HepG2 (cell line): ENCODE data around the gene TP53TG5. TPM values are rescaled to one million over a fixed set of nuclear protein-coding genes. Genes with fewer than 3 reads are reported as not detected.

Experiments used
- ARID4A ChIP-seq: sonication (generic); formaldehyde crosslinking; IDR thresholded peaks from 2 replicates; pipeline ENCODE4 v1.5.0; 2020; ENCODE audit warnings: mild to moderate bottlenecking, missing genetic modification reagents, borderline replicate concordance
- ASH2L ChIP-seq: fragments of 300-600, 200-600 bp; sonication (generic); IDR thresholded peaks from 2 replicates; pipeline ENCODE4 v1.7.0; 2017; ENCODE audit warnings: low read depth, mild to moderate bottlenecking, moderate library complexity, mixed read lengths, low read length; ENCODE audit not compliant: insufficient read length
- DPF2 ChIP-seq: sonication (generic); formaldehyde crosslinking; IDR thresholded peaks from 2 replicates; pipeline ENCODE4 v1.4.0; 2020; ENCODE audit warnings: mild to moderate bottlenecking, low read depth, missing genetic modification reagents, borderline replicate concordance
- ELF1 ChIP-seq: sonication (generic); formaldehyde crosslinking; IDR thresholded peaks from 2 replicates; pipeline ENCODE4 v1.4.0; 2020; ENCODE audit warnings: missing genetic modification reagents
- HDAC2 ChIP-seq: sonication (generic); formaldehyde crosslinking; IDR thresholded peaks from 2 replicates; pipeline ENCODE4 v1.4.0; 2020; ENCODE audit warnings: missing genetic modification reagents
- IKZF5 ChIP-seq: IDR thresholded peaks from 2 replicates; pipeline ENCODE4 v1.6.1; 2018; ENCODE audit warnings: missing genetic modification reagents, mild to moderate bottlenecking, missing compliant biosample characterization
- MAX ChIP-seq: IDR thresholded peaks from 2 replicates; pipeline ENCODE4 v1.6.1; 2012; ENCODE audit warnings: inconsistent platforms
- NCOA2 ChIP-seq: sonication (generic); formaldehyde crosslinking; IDR thresholded peaks from 2 replicates; pipeline ENCODE4 v1.8.0; 2022; ENCODE audit warnings: inconsistent platforms
- PPARG ChIP-seq: conservative IDR thresholded peaks from 2 replicates; pipeline ENCODE4 v1.6.1; 2016; ENCODE audit warnings: missing biosample characterization, missing genetic modification reagents
- SALL1 ChIP-seq: sonication (generic); formaldehyde crosslinking; IDR thresholded peaks from 2 replicates; pipeline ENCODE4 v1.8.0; 2022; ENCODE audit warnings: mild to moderate bottlenecking, missing genetic modification reagents
- SAP130 ChIP-seq: IDR thresholded peaks from 2 replicates; pipeline ENCODE4 v1.6.1; 2016; ENCODE audit warnings: low read depth
- ZFP41 ChIP-seq: sonication (generic); formaldehyde crosslinking; IDR thresholded peaks from 2 replicates; pipeline ENCODE4 v1.4.0; 2020; ENCODE audit warnings: mild to moderate bottlenecking, missing genetic modification reagents, borderline replicate concordance
- ZMYM3 ChIP-seq: sonication (generic); formaldehyde crosslinking; IDR thresholded peaks from 2 replicates; pipeline ENCODE4 v1.5.1; 2020; ENCODE audit warnings: mild to moderate bottlenecking, missing genetic modification reagents
- ZNF329 ChIP-seq: sonication (generic); formaldehyde crosslinking; IDR thresholded peaks from 2 replicates; pipeline ENCODE4 v1.9.0; 2021; ENCODE audit warnings: low read depth, mild to moderate bottlenecking, missing genetic modification reagents
- ZNF430 ChIP-seq: sonication (generic); formaldehyde crosslinking; IDR thresholded peaks from 2 replicates; pipeline ENCODE4 v1.9.0; 2021; ENCODE audit warnings: mild to moderate bottlenecking, missing genetic modification reagents
- ZNF550 ChIP-seq: sonication (generic); formaldehyde crosslinking; IDR thresholded peaks from 2 replicates; pipeline ENCODE4 v1.4.0; 2020; ENCODE audit warnings: mild to moderate bottlenecking, missing genetic modification reagents, borderline replicate concordance
- ZNF557 ChIP-seq: sonication (generic); formaldehyde crosslinking; IDR thresholded peaks from 2 replicates; pipeline ENCODE4 v1.4.0; 2020; ENCODE audit warnings: missing genetic modification reagents
- ZNF737 ChIP-seq: sonication (generic); formaldehyde crosslinking; IDR thresholded peaks from 2 replicates; pipeline ENCODE4 v1.5.0; 2020; ENCODE audit warnings: missing genetic modification reagents, mild to moderate bottlenecking, borderline replicate concordance
- ZZZ3 ChIP-seq: sonication (generic); formaldehyde crosslinking; IDR thresholded peaks from 2 replicates; pipeline ENCODE4 v1.4.0; 2020; ENCODE audit warnings: missing genetic modification reagents, mild to moderate bottlenecking, borderline replicate concordance
- polyA plus RNA-seq, 8 experiments: library from polyadenylated mRNA; depleted of rRNA in 3 of 8; stranded (reverse) in 7 of 8; unstranded in 1 of 8; fragments of >200 nt; fragmentation: Illumina TruSeq in 4 of 8; extraction: Trizol in 4 of 8; gene quantifications; 2 replicates each; pipeline versions ENCODE4 v1.2.1 to v1.2.3, GENCODE V29; 2011 to 2016; ENCODE audit warnings: low read depth in 4 of 8, missing spikeins in 1 of 8, mixed read lengths in 1 of 8; ENCODE audit not compliant: insufficient read depth in 1 of 8
- total RNA-seq, 5 experiments: library from RNA; depleted of rRNA; stranded (reverse); fragments of >200 nt; fragmentation: Illumina TruSeq; extraction: Trizol; gene quantifications; 2 replicates each; pipeline ENCODE4 v1.2.3, GENCODE V29; 2016; ENCODE audit warnings: low read depth in 1 of 5
- TF ChIP-seq, protein P1 (sequence below): sonication (generic); formaldehyde crosslinking; IDR thresholded peaks from 2 replicates; pipeline ENCODE4 v1.5.0; 2020; ENCODE audit warnings: missing genetic modification reagents
- TF ChIP-seq, protein P2 (sequence below): sonication (generic); formaldehyde crosslinking; IDR thresholded peaks from 2 replicates; pipeline ENCODE4 v1.4.0; 2020; ENCODE audit warnings: missing genetic modification reagents, borderline replicate concordance

The TP53TG5 gene
- total and polyA plus RNA-seq, 2 of the 13 experiments (the other 11 are each of a cell fraction or from before 2014, with no cell fraction given): 0.11 TPM; not detected in 1

GRCh38 chr20:45358282-45359068 is 19.6 kb downstream of the TP53TG5 start (continued):
- 0 out of 2 replicates have a peak, but pooled peaks have one; percentile 34 for TF ChIP-seq ZNF550 (CRISPR knock-in tag)
- TF ChIP-seq ZNF737 (CRISPR knock-in tag): no peak
- TF ChIP-seq MAX: peak; percentile 88
- TF ChIP-seq ZNF557 (CRISPR knock-in tag): 0 out of 2 replicates have a peak, but pooled peaks have one; percentile 41
- TF ChIP-seq ARID4A (CRISPR knock-in tag): peak; percentile 65
- TF ChIP-seq, protein P1, sequence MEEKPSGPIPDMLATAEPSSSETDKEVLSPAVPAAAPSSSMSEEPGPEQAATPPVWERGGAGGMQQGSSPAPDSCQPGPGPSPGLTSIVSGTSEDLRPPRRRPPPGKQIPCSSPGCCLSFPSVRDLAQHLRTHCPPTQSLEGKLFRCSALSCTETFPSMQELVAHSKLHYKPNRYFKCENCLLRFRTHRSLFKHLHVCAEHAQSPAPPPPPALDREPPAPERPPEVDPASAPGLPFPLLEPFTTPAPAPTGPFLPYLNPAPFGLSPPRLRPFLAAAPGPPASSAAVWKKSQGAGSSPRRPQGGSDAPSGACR (CRISPR knock-in tag): peak; percentile 43
- peak; percentile 12; the same call in 1 of the 2 replicates for TF ChIP-seq ZNF430
- TF ChIP-seq, protein P2, sequence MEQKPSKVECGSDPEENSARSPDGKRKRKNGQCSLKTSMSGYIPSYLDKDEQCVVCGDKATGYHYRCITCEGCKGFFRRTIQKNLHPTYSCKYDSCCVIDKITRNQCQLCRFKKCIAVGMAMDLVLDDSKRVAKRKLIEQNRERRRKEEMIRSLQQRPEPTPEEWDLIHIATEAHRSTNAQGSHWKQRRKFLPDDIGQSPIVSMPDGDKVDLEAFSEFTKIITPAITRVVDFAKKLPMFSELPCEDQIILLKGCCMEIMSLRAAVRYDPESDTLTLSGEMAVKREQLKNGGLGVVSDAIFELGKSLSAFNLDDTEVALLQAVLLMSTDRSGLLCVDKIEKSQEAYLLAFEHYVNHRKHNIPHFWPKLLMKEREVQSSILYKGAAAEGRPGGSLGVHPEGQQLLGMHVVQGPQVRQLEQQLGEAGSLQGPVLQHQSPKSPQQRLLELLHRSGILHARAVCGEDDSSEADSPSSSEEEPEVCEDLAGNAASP (CRISPR knock-in tag): 0 out of 2 replicates have a peak, but pooled peaks have one; percentile 11
- peak; percentile 59 for TF ChIP-seq IKZF5 (CRISPR knock-in tag)
- TF ChIP-seq ZZZ3 (CRISPR knock-in tag): no peak
- TF ChIP-seq ELF1 (CRISPR knock-in tag): peak; percentile 6; the same call in 1 of the 2 replicates
- 0 out of 2 replicates have a peak, but pooled peaks have one; percentile 65 for TF ChIP-seq ZFP41 (CRISPR knock-in tag)
- peak; percentile 90 for TF ChIP-seq SAP130 (CRISPR knock-in tag)
- TF ChIP-seq ZMYM3 (CRISPR knock-in tag): peak; percentile 98
- 0 out of 2 replicates have a peak, but pooled peaks have one; percentile 9 for TF ChIP-seq SALL1 (CRISPR knock-in tag)
- TF ChIP-seq PPARG: peak; percentile 52; the same call in 1 of the 2 replicates
- no peak for TF ChIP-seq NCOA2
- TF ChIP-seq ASH2L: no peak
- TF ChIP-seq ZNF329 (CRISPR knock-in tag): no peak; the same call in 1 of the 2 replicates
- peak; percentile 30; the same call in 1 of the 2 replicates for TF ChIP-seq HDAC2 (CRISPR knock-in tag)
- TF ChIP-seq DPF2: peak; percentile 68; the same call in 1 of the 2 replicates
